T-helper 9 cell (primary cell): ENCODE measurements around the gene ORC3.
"Not testable (repeated sequence)": the region's sequence is repeated elsewhere in the genome, so short reads cannot be mapped to it uniquely, and the experiment has no call there.

Experiments used
- DNase-seq: peaks from one replicate; pipeline ENCODE4 v3.0.0-alpha.2; 2020

ORC3 gene

DNA sequence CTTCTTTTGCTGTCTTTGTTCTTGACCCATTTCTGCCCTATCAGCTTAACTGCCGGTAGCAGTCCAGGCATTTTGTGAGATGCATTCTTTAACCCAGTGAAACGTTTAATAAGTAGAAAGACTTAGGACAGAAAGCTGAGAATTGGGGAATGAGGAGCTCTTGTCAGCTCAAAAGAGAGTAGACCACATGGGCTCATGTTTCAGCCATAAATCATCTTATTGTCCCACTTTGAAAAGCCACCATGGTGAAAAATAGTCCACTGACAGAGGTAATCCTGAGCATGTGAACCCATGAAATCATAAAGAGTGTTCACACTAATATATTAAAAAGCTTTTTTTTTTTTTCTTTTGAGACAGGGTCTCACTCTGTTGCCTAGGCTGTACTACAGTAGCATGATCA, 16.3 kb downstream of the ORC3 start:
- DNase-seq = no peak

GRCh38 chr6:87608802-87609201, 18.9 kb downstream of the ORC3 start:
- DNase-seq = no peak

GRCh38 chr6:87613018-87613417, 23.1 kb downstream of the ORC3 start:
- not testable (repeated sequence) for DNase-seq

- DNase-seq = no peak
These were observed 27.5 kb downstream of the ORC3 start for GRCh38 chr6:87617405-87617804.

- no peak for DNase-seq
These were observed 28.6 kb downstream of the ORC3 start for GRCh38 chr6:87618531-87618930.

DNA sequence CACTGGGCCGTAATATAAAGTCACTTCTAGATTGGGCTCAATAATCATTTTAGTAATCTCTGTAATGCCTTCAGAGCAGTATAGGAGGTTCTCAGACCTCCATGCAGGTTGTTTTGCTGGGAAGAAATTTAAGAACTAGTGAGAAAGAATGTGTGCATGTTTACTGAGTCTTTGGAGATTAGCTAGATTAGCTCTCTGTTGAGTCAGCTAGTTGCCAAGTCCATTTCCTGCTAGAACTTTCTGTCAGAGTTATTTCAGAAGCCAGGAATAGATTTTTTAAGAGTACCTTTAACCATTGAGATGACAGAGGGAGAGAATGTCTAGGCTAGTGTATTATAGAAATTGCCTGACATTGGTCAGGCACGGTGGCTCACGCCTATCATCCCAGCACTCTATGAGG, 33.3 kb downstream of the ORC3 start:
- no peak for DNase-seq

- no peak for DNase-seq
These were observed 38.5 kb downstream of the ORC3 start for GRCh38 chr6:87628424-87628823.

DNA sequence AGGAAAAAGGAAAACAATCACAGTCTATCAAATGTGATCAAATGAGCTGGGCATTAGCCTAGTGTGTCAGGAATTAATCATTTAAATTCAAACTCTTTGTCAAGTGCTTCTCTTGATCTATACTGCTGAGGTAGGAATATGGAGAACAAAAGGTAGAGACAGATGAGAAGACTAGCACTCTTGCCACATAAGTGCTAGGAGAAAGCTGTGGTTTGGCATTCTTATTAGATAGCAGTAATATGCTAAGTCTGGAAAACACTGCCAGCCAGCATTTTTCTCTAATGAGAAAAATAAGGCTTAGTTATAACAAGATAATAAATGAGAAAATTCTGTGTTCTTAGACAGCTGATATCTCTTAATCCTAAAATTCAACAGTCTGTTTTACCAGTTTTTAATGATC, 38.9 kb downstream of the ORC3 start:
- DNase-seq = no peak

DNA sequence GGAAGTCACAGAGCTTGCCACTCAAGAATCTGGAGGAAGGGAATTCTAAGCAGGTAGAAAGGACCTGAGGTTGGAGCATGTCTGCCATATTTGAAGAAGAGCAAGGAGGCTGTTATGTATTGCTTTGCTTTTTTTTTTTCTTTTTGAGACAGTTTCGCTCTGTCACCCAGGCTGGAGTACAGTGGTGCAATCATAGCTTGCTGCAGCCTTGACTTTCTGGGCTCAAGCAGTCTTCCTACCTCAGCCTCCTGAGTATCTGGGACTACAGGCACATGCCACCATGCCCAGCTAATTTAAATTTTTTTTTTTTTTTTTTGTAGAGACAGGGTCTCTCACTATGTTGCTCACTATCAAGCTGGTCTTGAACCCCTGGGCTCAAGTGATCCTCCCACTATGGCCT, 40.8 kb downstream of the ORC3 start:
- DNase-seq = no peak

DNA sequence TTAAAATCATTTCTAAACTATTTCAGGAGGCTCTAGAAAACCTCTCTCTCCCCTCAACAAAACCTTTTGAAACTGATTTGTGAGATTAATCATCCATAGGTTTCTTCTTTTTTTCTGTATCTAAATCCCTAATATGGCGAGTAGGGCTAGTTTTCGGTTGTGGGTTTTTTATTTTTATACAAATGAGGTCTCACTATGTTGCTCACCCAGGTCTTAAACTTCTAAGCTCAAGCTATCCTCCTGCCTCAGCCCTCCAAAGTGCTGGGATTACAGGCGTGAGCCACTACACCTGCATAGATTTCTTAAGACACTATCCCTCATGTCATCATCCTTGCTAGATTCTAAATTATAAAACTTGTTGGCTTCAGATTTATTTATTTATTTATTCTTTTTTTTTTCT, 43.9 kb downstream of the ORC3 start:
- no peak for DNase-seq

- DNase-seq = no peak
These were observed 46.4 kb downstream of the ORC3 start for GRCh38 chr6:87636315-87636714.

DNA sequence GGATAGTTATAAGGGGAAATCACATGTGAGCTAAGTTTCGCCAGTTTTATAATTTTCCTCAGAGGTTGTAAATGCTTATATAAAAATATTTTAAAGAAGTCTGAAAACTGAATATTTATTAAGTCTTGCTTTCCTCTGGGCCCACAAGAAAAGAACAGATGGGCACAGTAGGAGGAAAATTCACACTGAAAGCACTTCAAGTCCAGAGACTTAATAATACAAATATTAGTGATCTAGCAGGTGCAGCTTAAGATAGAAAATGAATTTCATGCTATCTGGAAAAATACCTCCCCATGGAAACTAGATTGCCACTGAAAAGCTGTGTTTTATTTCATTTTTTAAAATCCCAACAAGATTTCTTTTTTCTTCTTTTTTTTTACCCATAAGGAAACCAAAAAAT, 47.2 kb downstream of the ORC3 start:
- DNase-seq = no peak

DNA sequence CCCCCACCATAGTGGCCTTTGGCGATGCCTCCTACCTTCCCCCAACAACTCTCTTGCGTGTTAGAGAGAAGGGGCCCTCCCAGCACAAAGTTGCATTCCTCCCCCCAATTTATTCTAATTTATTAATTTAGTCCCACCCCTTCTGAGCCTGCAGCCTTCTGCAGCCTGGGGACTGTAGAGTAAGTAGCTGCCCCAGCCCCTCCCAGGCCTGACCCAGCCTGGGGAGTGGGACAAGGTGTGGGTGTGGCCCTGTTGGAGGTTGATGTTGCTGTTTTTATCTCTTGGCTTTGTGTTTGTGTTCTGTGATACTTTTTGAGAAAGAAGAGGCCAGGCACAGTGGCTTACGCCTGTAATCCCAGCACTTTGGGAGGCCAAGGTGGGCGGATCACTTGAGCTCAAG, 49.4 kb downstream of the ORC3 start:
- no peak for DNase-seq

DNA sequence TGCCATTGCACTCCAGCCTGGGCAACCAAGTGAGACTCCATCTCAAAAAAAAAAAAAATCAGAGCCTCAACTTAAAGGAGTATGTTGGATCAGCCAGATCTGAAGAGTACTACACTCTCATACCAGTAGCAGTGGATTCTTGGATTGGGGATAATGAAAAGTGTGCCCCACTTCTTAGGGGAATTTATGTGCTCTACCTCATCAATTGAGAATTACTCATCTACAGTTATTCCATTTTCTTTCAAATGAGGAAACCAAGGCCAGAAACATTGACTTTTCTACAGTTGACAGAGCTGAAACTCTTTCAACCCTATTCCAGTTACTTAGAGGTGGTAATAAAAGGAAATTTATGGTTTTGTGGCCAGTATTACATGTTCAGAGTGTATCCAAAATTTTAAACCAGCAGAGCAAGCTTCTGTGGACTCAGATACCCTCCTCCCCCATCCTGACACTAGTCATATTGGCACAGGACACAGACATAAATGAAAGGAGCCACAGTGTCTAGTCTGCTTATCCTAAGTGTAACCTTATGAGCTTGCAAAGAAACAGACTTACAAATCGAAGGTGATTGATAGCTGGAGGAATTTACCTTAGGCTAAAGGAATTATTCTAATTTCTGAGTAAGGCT, 51.2 kb downstream of the ORC3 start:
- no peak for DNase-seq

DNA sequence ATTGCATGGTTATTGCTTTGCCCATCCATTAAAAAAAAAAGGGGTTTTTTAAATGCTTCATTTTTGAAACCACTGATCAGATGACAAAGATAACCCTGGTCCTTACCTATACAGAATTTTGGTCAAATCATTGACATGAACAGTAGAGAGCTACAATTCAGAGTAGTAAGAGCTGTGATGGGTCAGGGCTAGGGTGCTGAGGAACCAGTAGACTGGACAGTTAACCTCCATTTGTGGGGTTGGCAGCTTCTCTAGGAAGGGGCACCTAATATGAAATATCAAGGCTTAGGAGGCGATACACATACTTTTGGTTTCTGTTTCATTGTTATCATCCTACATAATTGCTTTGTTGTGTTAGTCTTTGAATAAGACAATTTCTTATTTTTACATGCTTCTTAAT, 55.1 kb downstream of the ORC3 start:
- DNase-seq = no peak

DNA sequence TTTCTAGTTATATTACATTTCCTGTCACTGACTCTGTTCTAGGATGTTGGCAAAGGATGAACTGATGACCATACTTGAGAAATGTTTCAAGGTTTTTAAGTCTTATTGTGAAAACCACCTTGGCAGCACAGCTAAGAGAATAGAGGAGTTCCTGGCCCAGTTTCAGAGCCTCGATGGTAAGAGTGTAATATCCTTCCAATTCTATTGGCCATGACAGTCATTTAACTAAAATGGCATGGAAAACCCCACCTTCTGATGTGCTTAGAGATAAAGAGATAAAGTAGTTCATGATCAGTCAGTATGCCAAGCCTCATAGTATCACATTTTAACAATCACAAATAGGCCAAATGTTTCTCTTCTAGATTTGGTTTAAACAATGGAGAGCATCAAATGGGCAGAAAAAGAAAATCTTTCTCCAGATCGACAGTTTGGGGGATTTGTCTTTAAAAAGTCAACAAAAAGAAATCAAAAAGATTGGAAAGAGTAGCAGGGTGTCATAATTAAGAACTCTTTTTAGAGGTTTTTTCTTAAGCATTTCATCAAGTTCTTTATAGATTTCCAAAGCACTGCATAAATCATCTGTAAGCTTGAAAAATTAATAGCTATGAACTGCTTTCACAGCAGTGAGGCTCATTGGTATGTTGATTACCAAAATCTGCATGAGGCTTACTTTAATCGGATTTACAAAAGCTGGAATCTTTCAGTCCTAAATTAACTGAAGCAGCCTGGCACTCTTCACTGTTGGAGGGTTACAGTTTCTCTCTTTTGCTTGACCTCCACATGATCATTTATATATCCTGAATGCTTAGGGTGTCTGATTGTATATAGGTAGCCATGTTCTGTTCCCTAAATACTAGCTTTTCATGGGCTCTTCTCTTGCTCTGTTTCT, 63.4 kb downstream of the ORC3 start:
- DNase-seq = no peak

- no peak for DNase-seq
These were observed 64.2 kb downstream of the ORC3 start for GRCh38 chr6:87654122-87654521.

DNA sequence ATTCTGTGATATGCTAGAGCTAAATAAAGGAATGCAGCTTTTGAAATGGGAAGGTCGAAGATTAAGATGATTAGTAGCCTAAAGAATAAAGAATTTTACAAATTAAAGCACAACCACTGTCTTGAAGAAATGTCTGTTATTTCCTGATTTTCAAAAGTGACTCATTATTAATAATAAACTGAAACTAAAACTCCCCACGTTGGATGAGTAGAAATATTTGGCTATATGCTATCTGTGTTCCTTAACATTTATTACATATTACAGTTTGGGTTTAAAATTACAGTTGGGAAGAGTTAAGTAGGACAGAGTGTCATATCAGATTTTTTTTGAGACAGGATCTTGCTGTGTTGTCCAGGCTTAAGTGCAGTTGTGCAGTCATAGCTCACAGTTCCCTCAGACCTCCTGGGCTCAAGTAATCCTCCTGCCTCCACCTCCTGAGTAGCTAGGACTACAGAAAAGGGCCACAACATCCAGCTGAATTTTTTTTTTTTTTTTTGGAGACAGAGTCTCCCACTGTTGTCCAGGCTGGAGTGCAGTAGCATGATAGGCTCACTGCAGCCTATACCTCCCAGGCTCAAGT, 65.0 kb downstream of the ORC3 start:
- no peak for DNase-seq

DNA sequence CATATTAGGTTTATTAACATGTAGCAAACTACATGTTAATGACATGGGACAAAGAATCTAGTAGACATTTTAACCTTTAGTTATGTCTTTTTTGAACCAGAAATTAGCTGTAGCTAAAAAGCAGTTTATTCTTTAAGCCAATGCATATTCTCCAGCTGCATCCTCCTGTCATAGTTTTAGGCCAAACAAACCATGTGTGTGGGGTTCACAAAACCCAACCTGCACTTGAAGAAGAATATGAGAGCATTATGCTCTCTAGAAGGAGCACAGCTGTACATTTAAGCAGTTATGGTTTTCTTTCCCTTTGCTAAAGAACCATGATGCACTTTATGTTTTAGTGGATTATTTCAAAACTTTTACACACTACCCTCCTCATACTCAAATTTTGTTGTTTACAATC, 65.9 kb downstream of the ORC3 start:
- no peak for DNase-seq

GRCh38 chr6:87656857-87657256, 66.9 kb downstream of the ORC3 start:
- no peak for DNase-seq

DNA sequence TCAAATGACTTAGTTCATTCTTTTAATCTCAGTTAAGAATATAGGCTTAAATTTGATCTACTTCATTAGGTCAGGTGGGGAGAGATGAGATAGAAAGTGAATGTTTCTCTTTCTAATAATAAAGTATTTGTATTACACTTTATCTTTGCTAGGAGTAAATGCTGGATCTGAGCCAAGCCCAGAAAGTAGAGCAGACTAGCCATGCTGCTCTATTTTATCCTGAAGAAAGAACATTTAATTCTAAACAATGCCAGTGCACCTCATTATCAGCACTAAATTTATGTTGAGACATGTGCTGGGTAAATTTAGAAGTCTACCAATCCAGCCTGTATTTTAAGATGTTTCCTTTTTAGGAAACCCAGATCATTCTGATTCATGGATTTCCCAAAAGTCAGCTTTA, 68.6 kb downstream of the ORC3 start:
- no peak for DNase-seq

GRCh38 chr6:87660226-87660911, 70.4 kb downstream of the ORC3 start:
- no peak for DNase-seq

DNA sequence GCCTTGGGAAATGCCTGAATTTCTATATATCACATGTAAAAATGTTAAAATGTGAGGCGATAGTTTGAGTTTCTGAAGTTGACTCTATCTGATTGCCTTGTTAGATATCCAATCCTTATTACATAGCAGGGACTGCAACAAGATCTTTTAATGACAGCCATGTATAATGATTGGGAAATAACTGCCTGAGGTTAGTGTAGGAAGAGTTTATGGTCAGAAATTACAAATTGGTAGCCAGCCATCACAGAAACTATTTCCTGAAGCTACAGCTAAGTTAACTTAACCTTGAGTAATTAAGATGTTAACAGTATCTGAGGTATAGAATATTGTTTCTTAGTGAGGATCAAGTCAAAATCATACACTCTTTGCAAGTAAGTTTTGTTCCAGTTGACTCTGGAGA, 71.1 kb downstream of the ORC3 start:
- DNase-seq = no peak

GRCh38 chr6:87661503-87661902, 71.6 kb downstream of the ORC3 start:
- DNase-seq = no peak
